Activated effector memory CD4-positive, alpha-beta T cell treated with Interleukin-2 at 50 U/mL for 16 hours (primary cell): ENCODE measurements around the gene ATP8B3.

Source experiments
- DNase-seq: peaks from one replicate; pipeline ENCODE4 v3.0.0-alpha.2; 2020

The ATP8B3 gene

GRCh38 chr19:1736280-1736679, 75.8 kb downstream of the ATP8B3 start:
- DNase-seq = no peak

GRCh38 chr19:1734321-1734966, 77.6 kb downstream of the ATP8B3 start:
- DNase-seq = no peak
